ENCODE measurements around the gene LRRC55. TPM values are rescaled to one million over a fixed set of nuclear protein-coding genes. Genes with fewer than 3 reads are reported as not detected.

The LRRC55 gene
- total RNA-seq, 4 donors from 2014 or later, result not detected

DNA sequence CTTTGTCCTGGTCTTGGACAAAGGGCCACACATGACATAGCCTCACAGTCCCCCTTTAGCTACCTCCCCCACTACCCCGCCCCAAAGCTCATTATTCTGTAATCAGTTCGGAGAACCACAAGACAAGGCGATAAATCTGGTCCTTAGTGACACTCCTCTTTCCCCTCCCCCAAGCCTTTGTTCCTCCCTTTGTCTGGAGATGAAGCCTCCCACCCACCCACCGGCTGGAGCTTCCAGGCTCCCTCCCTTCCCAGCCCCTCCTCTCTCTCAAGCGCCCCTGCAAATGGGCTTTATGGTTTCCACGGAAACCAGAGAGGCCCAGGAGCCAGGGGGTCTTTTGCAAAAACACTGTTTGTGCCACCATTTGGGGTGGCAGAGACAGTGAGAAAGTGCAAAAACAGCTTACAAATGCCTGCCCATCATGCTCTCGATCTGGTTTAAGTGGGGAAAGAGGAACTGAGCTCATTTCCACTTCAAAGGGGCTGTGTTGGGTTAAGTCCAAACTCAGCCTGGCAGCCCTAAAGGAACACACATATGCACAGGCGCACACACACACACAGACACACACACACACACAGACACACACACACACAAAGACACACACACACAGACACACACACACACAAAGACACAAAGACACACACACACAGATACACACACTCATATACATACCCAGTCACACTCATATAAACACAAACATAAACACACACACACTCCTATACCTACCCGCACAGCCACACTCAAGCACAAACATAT lies 31.8 kb downstream of the LRRC55 start:
- TF ChIP-seq, protein P1, sequence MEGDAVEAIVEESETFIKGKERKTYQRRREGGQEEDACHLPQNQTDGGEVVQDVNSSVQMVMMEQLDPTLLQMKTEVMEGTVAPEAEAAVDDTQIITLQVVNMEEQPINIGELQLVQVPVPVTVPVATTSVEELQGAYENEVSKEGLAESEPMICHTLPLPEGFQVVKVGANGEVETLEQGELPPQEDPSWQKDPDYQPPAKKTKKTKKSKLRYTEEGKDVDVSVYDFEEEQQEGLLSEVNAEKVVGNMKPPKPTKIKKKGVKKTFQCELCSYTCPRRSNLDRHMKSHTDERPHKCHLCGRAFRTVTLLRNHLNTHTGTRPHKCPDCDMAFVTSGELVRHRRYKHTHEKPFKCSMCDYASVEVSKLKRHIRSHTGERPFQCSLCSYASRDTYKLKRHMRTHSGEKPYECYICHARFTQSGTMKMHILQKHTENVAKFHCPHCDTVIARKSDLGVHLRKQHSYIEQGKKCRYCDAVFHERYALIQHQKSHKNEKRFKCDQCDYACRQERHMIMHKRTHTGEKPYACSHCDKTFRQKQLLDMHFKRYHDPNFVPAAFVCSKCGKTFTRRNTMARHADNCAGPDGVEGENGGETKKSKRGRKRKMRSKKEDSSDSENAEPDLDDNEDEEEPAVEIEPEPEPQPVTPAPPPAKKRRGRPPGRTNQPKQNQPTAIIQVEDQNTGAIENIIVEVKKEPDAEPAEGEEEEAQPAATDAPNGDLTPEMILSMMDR (IDR thresholded peaks at IDR 0.05), result no peak
- ATAC-seq (ENCODE audit: low FRiP score) (no peak), DNase-seq (ENCODE audit: low spot score) (no peak)

DNA sequence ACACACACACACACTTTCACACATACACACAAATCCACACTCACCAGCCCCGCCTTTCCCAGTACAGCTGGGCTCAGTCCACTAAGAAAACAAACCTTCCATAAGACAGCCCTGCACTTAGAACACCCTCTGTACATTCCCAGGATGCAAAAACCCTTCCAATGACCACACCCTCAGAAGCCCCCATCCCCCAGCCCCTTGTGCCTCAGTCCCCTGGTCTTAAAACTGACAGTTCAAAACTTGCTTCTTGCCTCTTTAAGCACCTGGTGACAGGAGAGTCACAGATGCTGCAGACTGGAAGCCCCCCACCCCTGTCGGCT lies 32.3 kb downstream of the LRRC55 start:
- TF ChIP-seq, protein P1 (IDR thresholded peaks at IDR 0.05), result no peak
- ATAC-seq (ENCODE audit: low FRiP score), result peak; percentile 15
- no peak for DNase-seq (ENCODE audit: low spot score)

- ATAC-seq (ENCODE audit: low FRiP score) (peak; percentile 79), DNase-seq (ENCODE audit: low spot score) (peak; percentile 38)
- TF ChIP-seq, protein P1 (IDR thresholded peaks at IDR 0.05), result no peak
Observed at GRCh38 chr11:57214494-57214893, 32.7 kb downstream of the LRRC55 start.

GRCh38 chr11:57216463-57216862 lies 34.7 kb downstream of the LRRC55 start:
- TF ChIP-seq, protein P1 (IDR thresholded peaks at IDR 0.05), result no peak
- ATAC-seq (ENCODE audit: low FRiP score), result no peak

DNA sequence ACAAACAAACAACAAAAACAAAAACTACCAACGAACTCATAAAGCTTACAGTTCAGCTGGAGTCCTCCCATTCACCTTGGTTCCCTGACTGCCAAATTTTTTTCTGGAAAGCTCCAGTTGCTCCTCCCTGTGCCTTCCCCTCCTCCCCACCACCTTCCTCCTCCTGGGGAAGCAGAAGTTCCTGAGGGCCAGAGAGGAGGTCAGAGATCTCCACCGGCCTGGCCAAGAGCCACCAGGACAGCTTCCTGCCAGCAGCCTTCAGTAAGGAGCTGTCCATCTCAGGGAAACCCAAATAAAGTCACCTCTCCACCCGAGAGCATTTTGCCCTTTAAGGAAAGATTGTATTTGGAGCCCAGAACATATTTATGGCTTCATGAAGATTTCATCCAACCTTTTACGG lies 35.3 kb downstream of the LRRC55 start:
- TF ChIP-seq, protein P1 (IDR thresholded peaks at IDR 0.05), result no peak

More at GRCh38 chr11:57216463-57216862, 34.7 kb downstream of the LRRC55 start:
- no peak for DNase-seq (ENCODE audit: low spot score)

GRCh38 chr11:57219021-57219627 lies 37.4 kb downstream of the LRRC55 start:
- TF ChIP-seq, protein P1 (IDR thresholded peaks at IDR 0.05), result no peak
- peak; percentile 35 for ATAC-seq (ENCODE audit: low FRiP score)
- DNase-seq (ENCODE audit: low spot score), result no peak

More for the DNA sequence above, 35.3 kb downstream of the LRRC55 start:
- no peak for ATAC-seq (ENCODE audit: low FRiP score)
- no peak for DNase-seq (ENCODE audit: low spot score)

DNA sequence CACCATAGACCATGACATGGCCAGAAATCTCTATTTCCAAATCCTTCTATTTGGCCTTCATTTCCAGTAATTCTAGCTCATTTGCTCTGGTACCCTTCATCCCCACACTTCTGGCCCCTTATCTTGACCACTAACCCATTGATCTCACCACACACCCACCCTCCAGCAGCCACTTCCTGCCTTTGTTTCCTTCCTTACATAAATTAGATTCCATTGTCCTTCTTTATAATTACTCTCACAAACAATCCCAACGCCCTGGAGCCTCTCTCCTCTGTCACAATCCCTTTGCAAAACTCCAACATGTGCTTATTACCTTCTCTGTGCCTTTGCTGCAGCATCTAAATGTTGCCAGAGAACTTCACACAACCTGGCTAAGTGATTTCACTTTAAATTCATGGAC lies 40.5 kb downstream of the LRRC55 start:
- ATAC-seq (ENCODE audit: low FRiP score) (no peak), DNase-seq (ENCODE audit: low spot score) (no peak)
- TF ChIP-seq, protein P1 (IDR thresholded peaks at IDR 0.05), result no peak
